Activated CD4-positive, CD25-positive, alpha-beta regulatory T cell (primary cell): Measurements from ENCODE around the gene AWAT2.
"Not testable (repeated sequence)": the region's sequence is repeated elsewhere in the genome, so short reads cannot be mapped to it uniquely, and the experiment has no call there.

Source experiments
- DNase-seq, 4 experiments: peaks; one replicate each; lab custom pipeline; 2025; lab: John Stamatoyannopoulos, UW

The AWAT2 gene

GRCh38 chrX:70001269-70001668 is 48.5 kb downstream of the AWAT2 start:
- DNase-seq: no peak

DNA sequence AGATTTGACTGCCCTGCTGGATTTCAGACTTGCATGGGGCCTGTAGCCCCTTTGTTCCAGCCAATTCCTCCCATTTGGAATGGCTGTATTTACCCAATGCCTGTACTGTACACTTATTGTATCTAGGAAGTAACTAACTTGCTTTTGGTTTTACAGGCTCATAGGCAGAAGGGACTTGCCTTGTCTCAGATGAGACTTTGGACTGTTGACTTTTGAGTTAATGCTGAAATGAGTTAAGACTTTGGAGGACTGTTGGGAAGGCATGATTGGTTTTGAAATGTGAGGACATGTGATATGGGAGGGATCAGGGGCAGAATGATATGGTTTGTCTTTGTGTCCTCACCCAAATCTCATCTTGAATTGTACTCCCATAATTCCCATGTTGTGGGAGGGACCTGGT is 51.4 kb downstream of the AWAT2 start:
- not testable (repeated sequence) for DNase-seq

GRCh38 chrX:69996113-69996468 is 53.6 kb downstream of the AWAT2 start:
- DNase-seq: no peak

DNA sequence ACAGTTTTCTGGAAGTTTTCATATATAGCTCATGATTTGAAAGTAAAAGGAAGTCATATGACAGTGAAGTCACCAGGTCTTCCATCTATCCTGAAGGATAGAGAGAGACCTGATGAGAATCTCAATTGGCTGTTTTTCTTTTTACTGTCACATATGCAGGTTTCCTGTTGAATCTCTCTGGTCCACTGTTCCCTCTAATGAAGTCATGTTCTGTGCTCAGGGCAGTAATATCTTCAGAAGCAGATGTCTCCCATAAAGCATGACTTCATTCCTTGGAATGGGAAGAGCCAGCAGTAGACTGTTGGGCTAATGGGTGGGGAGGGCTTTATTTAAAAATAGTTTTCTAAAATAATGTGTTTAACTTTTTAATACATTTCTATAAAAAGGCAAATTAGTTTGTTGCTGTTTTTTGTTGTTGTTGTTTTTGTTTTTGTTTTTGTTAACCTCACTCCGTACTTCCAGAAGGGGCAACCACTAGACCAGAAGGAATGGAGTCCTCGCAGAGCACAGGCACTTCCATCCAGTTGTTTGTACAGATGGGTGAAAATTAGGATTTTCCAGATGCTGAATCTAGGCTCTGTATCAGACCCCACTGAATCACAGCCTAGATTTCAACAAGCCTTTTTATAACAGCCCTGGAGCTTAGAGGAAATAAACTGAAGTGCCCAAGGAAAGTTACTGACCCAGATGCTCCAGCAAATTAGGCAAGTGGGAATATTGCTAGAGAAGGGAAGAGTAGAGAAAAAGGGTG is 54.2 kb downstream of the AWAT2 start:
- DNase-seq: no peak

DNA sequence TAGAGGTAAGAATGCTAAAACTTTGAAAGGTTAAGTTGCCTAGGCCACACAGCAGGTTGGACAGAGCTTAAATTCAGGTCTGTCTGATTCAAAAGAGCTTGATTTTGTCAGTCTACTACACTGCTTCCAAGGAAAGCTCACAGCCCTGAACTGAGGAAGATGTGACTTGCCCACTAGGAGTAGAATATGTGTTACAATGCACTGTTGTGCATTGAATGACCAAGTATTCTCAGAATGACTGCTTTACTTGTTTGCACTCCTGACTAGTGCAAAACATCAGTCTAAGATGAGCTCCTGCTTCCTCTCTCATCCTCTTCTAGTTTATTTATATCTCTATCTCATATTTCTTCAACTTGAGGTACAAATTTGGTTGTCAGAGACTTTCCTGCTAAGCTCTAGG is 56.2 kb downstream of the AWAT2 start:
- no peak for DNase-seq

DNA sequence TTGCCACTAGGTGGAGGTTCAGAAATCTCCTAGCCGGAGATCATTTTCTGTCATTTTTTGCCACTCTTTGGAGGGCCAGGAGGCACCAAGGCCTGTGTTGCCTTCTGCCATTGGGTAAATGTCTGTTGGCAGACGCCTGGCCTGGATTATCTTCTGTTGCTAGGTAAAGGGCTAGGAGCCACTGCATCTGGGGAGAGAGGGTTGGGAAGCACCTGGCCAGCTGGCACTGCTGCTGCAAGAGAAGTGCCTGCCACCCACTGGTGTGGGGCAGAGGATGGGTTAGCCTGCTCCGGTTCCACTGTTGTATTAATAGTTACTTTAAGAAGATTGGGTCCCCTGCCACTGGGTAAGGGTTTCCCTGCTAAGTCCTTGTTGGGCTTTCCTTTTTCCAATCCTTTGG is 58.1 kb downstream of the AWAT2 start:
- DNase-seq: no peak
